ENCODE measurements around the gene CIC.

- TF ChIP-seq, protein P1, sequence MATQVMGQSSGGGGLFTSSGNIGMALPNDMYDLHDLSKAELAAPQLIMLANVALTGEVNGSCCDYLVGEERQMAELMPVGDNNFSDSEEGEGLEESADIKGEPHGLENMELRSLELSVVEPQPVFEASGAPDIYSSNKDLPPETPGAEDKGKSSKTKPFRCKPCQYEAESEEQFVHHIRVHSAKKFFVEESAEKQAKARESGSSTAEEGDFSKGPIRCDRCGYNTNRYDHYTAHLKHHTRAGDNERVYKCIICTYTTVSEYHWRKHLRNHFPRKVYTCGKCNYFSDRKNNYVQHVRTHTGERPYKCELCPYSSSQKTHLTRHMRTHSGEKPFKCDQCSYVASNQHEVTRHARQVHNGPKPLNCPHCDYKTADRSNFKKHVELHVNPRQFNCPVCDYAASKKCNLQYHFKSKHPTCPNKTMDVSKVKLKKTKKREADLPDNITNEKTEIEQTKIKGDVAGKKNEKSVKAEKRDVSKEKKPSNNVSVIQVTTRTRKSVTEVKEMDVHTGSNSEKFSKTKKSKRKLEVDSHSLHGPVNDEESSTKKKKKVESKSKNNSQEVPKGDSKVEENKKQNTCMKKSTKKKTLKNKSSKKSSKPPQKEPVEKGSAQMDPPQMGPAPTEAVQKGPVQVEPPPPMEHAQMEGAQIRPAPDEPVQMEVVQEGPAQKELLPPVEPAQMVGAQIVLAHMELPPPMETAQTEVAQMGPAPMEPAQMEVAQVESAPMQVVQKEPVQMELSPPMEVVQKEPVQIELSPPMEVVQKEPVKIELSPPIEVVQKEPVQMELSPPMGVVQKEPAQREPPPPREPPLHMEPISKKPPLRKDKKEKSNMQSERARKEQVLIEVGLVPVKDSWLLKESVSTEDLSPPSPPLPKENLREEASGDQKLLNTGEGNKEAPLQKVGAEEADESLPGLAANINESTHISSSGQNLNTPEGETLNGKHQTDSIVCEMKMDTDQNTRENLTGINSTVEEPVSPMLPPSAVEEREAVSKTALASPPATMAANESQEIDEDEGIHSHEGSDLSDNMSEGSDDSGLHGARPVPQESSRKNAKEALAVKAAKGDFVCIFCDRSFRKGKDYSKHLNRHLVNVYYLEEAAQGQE (IDR thresholded peaks at IDR 0.05; ENCODE audit: insufficient read depth in 1 of 2, low read depth in 2 of 2, low read length in 2 of 2), result no peak
- no peak for TF ChIP-seq POLR2AphosphoS5 (IDR thresholded peaks at IDR 0.05; ENCODE audit: low read depth, low read length)
These were observed 59.1 kb downstream of the CIC start for GRCh38 chr19:42328106-42328505.
